Activated naive CD8-positive, alpha-beta T cell treated with anti-CD3 and anti-CD28 coated beads, Interleukin-2, amount 50 U/mL, for 24 hours (primary cell): ENCODE data around the gene TMEM120B.

Experiments
- ATAC-seq: fragments of 150-1000 bp; cut with Tn5 transposase; one replicate; pipeline ENCODE4 v1.10.0; 2021
- DNase-seq: peaks from one replicate; pipeline ENCODE4 v3.0.0; 2021
- H3K27ac Mint-ChIP-seq: one replicate; pipeline ENCODE4 v1.8.0; 2021; ENCODE audit warnings: mild to moderate bottlenecking, mixed read lengths
- H3K27me3 Mint-ChIP-seq: one replicate; pipeline ENCODE4 v1.8.0; 2021; ENCODE audit warnings: mixed read lengths
- H3K36me3 Mint-ChIP-seq: one replicate; pipeline ENCODE4 v1.8.0; 2021; ENCODE audit warnings: low read depth, mixed read lengths
- H3K4me1 Mint-ChIP-seq: one replicate; pipeline ENCODE4 v1.8.0; 2021; ENCODE audit warnings: mixed read lengths
- H3K4me3 Mint-ChIP-seq: one replicate; pipeline ENCODE4 v1.8.0; 2021; ENCODE audit warnings: mild to moderate bottlenecking, moderate library complexity, mixed read lengths
- H3K9me3 Mint-ChIP-seq: one replicate; pipeline ENCODE4 v1.8.0; 2021; ENCODE audit warnings: mixed read lengths

Gene TMEM120B

GRCh38 chr12:121810833-121811433 lies 98.4 kb downstream of the TMEM120B start:
- no peak for ATAC-seq
- H3K4me3 Mint-ChIP-seq = peak overlapping the region; percentile 80
- H3K36me3 Mint-ChIP-seq = peaks cover 28% of the 10 kb centered on the region

GRCh38 chr12:121811434-121812319 lies 99.1 kb downstream of the TMEM120B start:
- no peaks in the 10 kb centered on the region for H3K27me3 Mint-ChIP-seq
- DNase-seq (peak; percentile 78), ATAC-seq (peak; percentile 86)
- no peaks in the 10 kb centered on the region for H3K9me3 Mint-ChIP-seq
- H3K27ac Mint-ChIP-seq = peak overlapping the region; percentile 76
- peaks cover 28% of the 10 kb centered on the region for H3K36me3 Mint-ChIP-seq
- peaks cover 39% of the 10 kb centered on the region for H3K4me1 Mint-ChIP-seq
- peak overlapping the region; percentile 80 for H3K4me3 Mint-ChIP-seq

More at GRCh38 chr12:121810833-121811433, 98.4 kb downstream of the TMEM120B start:
- DNase-seq = no peak
- H3K27ac Mint-ChIP-seq = peak overlapping the region; percentile 76
- peaks cover 46% of the 10 kb centered on the region for H3K4me1 Mint-ChIP-seq
- no peaks in the 10 kb centered on the region for H3K9me3 Mint-ChIP-seq
- H3K27me3 Mint-ChIP-seq = no peaks in the 10 kb centered on the region

GRCh38 chr12:121812320-121812871 lies 99.8 kb downstream of the TMEM120B start:
- H3K27me3 Mint-ChIP-seq = no peaks in the 10 kb centered on the region
- H3K4me1 Mint-ChIP-seq = peaks cover 32% of the 10 kb centered on the region
- peaks cover 28% of the 10 kb centered on the region for H3K36me3 Mint-ChIP-seq
- ATAC-seq (peak; percentile 57), DNase-seq (peak; percentile 56)
- H3K9me3 Mint-ChIP-seq = no peaks in the 10 kb centered on the region
- H3K27ac Mint-ChIP-seq = no peak overlapping the region
- H3K4me3 Mint-ChIP-seq = peak overlapping the region; percentile 80

GRCh38 chr12:121812921-121813896 lies 100.7 kb downstream of the TMEM120B start:
- Mint-ChIP-seq H3K27ac (peak overlapping the region; percentile 68), H3K4me1 (peaks cover 30% of the 10 kb centered on the region), H3K27me3 (no peaks in the 10 kb centered on the region), H3K9me3 (no peaks in the 10 kb centered on the region), H3K36me3 (peaks cover 33% of the 10 kb centered on the region), H3K4me3 (peak overlapping the region; percentile 80)
- ATAC-seq = no peak
- no peak for DNase-seq

- Mint-ChIP-seq H3K27ac (peak overlapping the region; percentile 68), H3K4me1 (peaks cover 26% of the 10 kb centered on the region), H3K9me3 (no peaks in the 10 kb centered on the region), H3K4me3 (peak overlapping the region; percentile 80), H3K27me3 (no peaks in the 10 kb centered on the region), H3K36me3 (peaks cover 29% of the 10 kb centered on the region)
- no peak for DNase-seq
- ATAC-seq = no peak
Measured at GRCh38 chr12:121813951-121814350, 101.4 kb downstream of the TMEM120B start.

- ATAC-seq (no peak), DNase-seq (no peak)
- H3K27me3 Mint-ChIP-seq = no peaks in the 10 kb centered on the region
- no peak overlapping the region for H3K27ac Mint-ChIP-seq
- H3K36me3 Mint-ChIP-seq = peaks cover 27% of the 10 kb centered on the region
- H3K4me3 Mint-ChIP-seq = no peak overlapping the region
- no peaks in the 10 kb centered on the region for H3K9me3 Mint-ChIP-seq
- H3K4me1 Mint-ChIP-seq = peaks cover 26% of the 10 kb centered on the region
Measured at GRCh38 chr12:121814429-121815119, 102.0 kb downstream of the TMEM120B start.

- ATAC-seq = no peak
- H3K27ac Mint-ChIP-seq = peak overlapping the region; percentile 60
- H3K4me1 Mint-ChIP-seq = peaks cover 26% of the 10 kb centered on the region
- peaks cover 23% of the 10 kb centered on the region for H3K36me3 Mint-ChIP-seq
- H3K9me3 Mint-ChIP-seq = no peaks in the 10 kb centered on the region
- no peak for DNase-seq
- H3K27me3 Mint-ChIP-seq = no peaks in the 10 kb centered on the region
- no peak overlapping the region for H3K4me3 Mint-ChIP-seq
Measured at GRCh38 chr12:121815263-121815662, 102.7 kb downstream of the TMEM120B start.

GRCh38 chr12:121816925-121817647 lies 104.5 kb downstream of the TMEM120B start:
- ATAC-seq = no peak
- no peak for DNase-seq
- H3K4me3 Mint-ChIP-seq = no peak overlapping the region
- H3K27ac Mint-ChIP-seq = no peak overlapping the region
- H3K9me3 Mint-ChIP-seq = no peaks in the 10 kb centered on the region
- H3K36me3 Mint-ChIP-seq = peaks cover 23% of the 10 kb centered on the region
- no peaks in the 10 kb centered on the region for H3K27me3 Mint-ChIP-seq
- peaks cover 16% of the 10 kb centered on the region for H3K4me1 Mint-ChIP-seq

GRCh38 chr12:121817648-121818043 lies 105.1 kb downstream of the TMEM120B start:
- H3K27me3 Mint-ChIP-seq = no peaks in the 10 kb centered on the region
- ATAC-seq (no peak), DNase-seq (no peak)
- peaks cover 23% of the 10 kb centered on the region for H3K36me3 Mint-ChIP-seq
- H3K4me3 Mint-ChIP-seq = no peak overlapping the region
- H3K9me3 Mint-ChIP-seq = no peaks in the 10 kb centered on the region
- peaks cover 11% of the 10 kb centered on the region for H3K4me1 Mint-ChIP-seq
- H3K27ac Mint-ChIP-seq = no peak overlapping the region

- DNase-seq (no peak), ATAC-seq (no peak)
- Mint-ChIP-seq H3K4me1 (no peaks in the 10 kb centered on the region), H3K27me3 (no peaks in the 10 kb centered on the region), H3K9me3 (no peaks in the 10 kb centered on the region), H3K4me3 (no peak overlapping the region), H3K36me3 (peaks cover 21% of the 10 kb centered on the region), H3K27ac (no peak overlapping the region)
Measured at GRCh38 chr12:121819212-121819949, 106.8 kb downstream of the TMEM120B start.

- no peaks in the 10 kb centered on the region for H3K9me3 Mint-ChIP-seq
- H3K4me1 Mint-ChIP-seq = no peaks in the 10 kb centered on the region
- H3K27ac Mint-ChIP-seq = no peak overlapping the region
- no peak overlapping the region for H3K4me3 Mint-ChIP-seq
- H3K36me3 Mint-ChIP-seq = peaks cover 25% of the 10 kb centered on the region
- DNase-seq (no peak), ATAC-seq (no peak)
- H3K27me3 Mint-ChIP-seq = no peaks in the 10 kb centered on the region
Measured at GRCh38 chr12:121820056-121820455, 107.5 kb downstream of the TMEM120B start.

- Mint-ChIP-seq H3K4me3 (no peak overlapping the region), H3K36me3 (peaks cover 27% of the 10 kb centered on the region), H3K4me1 (peaks cover 2% of the 10 kb centered on the region), H3K27ac (no peak overlapping the region), H3K27me3 (no peaks in the 10 kb centered on the region), H3K9me3 (no peaks in the 10 kb centered on the region)
- DNase-seq (no peak), ATAC-seq (no peak)
Measured at GRCh38 chr12:121822393-121823100, 110.0 kb downstream of the TMEM120B start.
